ENCODE measurements around the gene OR2Y1.
"Not testable (repeated sequence)": the region's sequence is repeated elsewhere in the genome, so short reads cannot be mapped to it uniquely, and the experiment has no call there.

OR2Y1 gene

GRCh38 chr5:180739958-180740357 lies at the start of gene OR2Y1:
Gene OR2Y1, minus strand, starts transcription at chr5:180740058. Its CDS starts 0 bp downstream, at chr5:180740058.
- DNase-seq, result no peak

- DNase-seq, result not testable (repeated sequence)
Observed at GRCh38 chr5:180788651-180789410, 49.0 kb upstream of the OR2Y1 start.

GRCh38 chr5:180787711-180788431 lies 48.0 kb upstream of the OR2Y1 start:
- no peak for DNase-seq

GRCh38 chr5:180786531-180787398 lies 46.9 kb upstream of the OR2Y1 start:
- no peak for DNase-seq

- no peak for DNase-seq
Observed at GRCh38 chr5:180785794-180786221, 46.0 kb upstream of the OR2Y1 start.

- no peak for DNase-seq
Observed at GRCh38 chr5:180785121-180785781, 45.4 kb upstream of the OR2Y1 start.

GRCh38 chr5:180784497-180785097 lies 44.7 kb upstream of the OR2Y1 start:
- peak in 40 of 56 donors; percentile 9 to 82 (median 50) for DNase-seq

- no peak for DNase-seq
Observed at GRCh38 chr5:180783340-180784052, 43.6 kb upstream of the OR2Y1 start.

- no peak for DNase-seq
Observed at GRCh38 chr5:180782748-180783147, 42.9 kb upstream of the OR2Y1 start.

- DNase-seq, result not testable (repeated sequence)
Observed at GRCh38 chr5:180781900-180782326, 42.1 kb upstream of the OR2Y1 start.

- DNase-seq, result no peak
Observed at GRCh38 chr5:180779985-180780610, 40.2 kb upstream of the OR2Y1 start.

GRCh38 chr5:180777475-180777874 lies 37.6 kb upstream of the OR2Y1 start:
- DNase-seq, result no peak

GRCh38 chr5:180776376-180776775 lies 36.5 kb upstream of the OR2Y1 start:
- no peak for DNase-seq

GRCh38 chr5:180775624-180776023 lies 35.8 kb upstream of the OR2Y1 start:
- no peak for DNase-seq

GRCh38 chr5:180771839-180772238 lies 32.0 kb upstream of the OR2Y1 start:
- DNase-seq, result no peak

- no peak for DNase-seq
Observed at GRCh38 chr5:180769821-180770220, 30.0 kb upstream of the OR2Y1 start.

GRCh38 chr5:180755601-180756000 lies 15.7 kb upstream of the OR2Y1 start:
- DNase-seq, result no peak

- DNase-seq, result no peak
Observed at GRCh38 chr5:180744253-180744652, 4.4 kb upstream of the OR2Y1 start.

GRCh38 chr5:180742727-180743126 lies 2.9 kb upstream of the OR2Y1 start:
- no peak for DNase-seq
